ENCODE data around the gene GLB1L2.

The GLB1L2 gene

DNA sequence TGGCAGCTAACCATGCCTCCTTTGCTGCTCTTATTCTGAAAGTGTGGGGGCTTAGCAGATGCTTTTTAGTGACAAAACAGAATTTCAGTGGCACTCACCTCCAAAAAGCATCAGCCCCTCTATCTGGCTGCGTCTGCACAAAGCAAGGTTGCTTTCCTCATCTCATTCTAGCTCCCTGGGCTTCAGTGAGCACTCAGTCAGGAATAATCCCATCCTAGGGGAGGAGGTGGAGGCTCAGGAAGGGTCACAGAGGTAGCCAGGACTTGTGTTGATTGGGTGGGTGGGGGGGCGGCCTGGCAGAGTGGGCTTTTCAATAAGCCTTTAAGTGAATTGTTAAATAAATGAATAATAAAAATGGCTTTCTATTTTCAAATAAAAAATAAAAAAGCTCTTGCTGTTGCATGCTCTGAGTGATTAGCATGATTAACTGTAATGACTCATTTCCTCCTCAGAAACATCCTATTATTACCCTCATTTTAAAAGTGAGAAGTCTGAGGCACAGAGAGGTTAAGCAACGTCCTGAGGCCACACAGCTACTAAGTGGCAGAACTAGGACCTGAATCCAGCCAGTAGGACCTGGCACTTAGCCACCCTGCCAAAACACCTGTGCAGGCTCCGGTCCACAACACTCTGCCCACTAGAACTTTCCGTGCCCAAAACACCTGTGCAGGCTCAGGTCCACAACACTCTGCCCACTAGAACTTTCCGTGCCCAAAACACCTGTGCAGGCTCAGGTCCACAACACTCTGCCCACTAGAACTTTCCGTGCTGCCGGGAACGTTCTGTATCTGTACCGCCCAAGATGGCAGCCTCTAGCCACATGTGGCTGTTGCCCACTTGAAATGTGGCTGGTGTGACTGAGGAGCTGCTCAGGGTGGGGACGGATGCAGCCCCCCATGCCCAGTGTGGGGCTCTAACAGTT is 74.7 kb downstream of the GLB1L2 start:
- no peak for DNase-seq

DNA sequence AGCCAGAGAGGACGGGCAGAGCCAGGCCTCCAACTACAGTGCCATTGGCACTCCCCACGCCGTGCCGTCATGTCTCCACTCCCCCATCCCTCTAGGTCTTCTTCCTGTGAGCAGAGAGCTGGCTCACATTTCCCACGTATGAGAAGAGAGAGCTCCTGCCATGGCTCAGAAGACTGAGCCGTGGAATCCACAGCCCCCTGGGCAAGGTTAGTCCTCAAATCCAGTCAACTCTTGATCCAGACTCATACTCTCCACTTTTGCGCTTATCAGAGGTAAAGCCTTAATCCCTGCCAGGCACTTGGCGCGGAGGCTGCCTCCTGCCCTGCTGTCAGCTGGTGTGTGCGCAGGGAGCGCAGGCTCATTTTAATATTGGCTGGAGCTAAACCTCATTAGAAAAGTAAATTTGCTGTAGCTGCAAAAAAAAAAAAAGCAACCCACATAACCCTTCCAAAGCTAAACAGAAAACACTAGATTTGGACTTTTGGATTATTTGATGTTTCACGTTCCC is 75.6 kb downstream of the GLB1L2 start:
- no peak for DNase-seq

DNA sequence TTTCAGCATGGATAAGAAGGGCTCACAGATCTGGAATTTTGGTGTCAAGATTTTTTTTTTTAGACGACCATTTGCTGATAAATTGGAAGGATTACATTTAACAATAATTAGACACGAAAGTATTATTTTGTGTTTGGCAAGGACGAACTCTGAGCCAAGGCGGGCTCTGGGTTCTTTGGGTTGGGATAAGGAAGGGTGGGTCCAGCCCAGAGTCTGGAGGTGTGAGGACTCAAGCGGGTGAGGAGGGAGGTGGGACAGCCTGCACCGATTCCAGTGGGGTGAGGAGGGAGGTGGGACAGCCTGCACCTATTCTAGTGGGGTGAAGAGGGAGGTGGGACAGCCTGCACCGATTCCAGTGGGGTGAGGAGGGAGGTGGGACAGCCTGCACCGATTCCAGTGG is 76.1 kb downstream of the GLB1L2 start:
- DNase-seq: no peak

DNA sequence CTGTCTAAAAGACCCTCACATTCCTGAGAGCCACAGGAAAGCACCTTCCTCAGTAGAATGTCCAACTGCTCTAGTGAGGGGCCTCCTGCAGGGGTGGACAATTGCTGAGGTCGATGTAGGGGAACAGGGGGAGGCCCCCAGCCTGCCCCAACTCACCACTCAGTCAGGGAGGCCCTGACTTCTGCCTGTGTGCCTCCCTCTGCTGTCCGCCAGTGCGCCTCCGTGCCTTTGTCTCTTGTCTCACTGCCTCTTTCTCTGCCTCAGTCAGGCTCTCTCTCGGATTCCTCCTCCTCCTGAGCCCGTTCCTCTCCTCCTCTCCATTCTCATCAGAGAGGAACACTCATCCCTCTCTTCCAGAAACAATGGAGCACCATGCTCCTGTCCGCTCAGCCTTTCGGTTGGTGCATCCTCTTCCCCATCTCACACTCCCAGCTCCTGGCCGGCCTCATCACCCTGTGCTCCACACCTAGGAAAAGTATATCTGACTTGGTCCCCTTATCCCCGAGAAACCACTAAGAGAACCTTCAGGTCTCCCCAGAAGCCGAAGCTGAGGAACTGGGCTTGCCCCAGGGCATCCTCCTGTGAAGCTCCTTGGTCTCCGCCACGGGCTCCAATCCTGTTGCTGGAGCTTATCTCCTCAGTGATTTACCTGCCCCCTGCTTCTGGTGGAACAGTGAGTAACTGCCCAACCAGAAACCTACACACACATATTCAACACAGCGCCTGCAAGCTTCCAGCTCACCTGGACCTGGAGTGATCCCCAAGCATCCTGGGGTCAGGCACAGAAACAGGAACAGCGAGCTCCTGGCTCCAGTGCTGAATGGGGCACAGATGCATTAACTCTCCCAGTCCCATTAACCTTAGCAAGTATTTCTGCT is 78.0 kb downstream of the GLB1L2 start:
- DNase-seq: no peak

DNA sequence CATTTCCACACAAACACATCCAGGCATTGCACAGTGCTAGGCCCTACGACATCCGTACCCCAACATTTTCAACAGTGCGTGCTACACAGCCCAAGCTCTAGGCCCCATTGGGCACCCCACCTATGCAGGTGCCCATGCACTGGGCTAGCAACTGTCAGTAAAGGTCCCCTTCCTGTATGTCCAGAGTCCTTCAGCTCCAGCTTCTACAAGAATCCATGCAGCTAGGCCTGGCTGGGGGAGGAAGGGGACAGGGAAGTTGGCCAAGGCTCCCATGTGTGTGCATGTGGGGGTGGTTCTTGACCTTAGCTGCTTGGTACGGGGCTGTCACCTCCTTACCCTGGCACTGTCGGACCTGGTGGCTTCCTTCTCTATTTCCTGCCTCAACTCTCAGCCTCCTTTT is 79.0 kb downstream of the GLB1L2 start:
- no peak for DNase-seq

DNA sequence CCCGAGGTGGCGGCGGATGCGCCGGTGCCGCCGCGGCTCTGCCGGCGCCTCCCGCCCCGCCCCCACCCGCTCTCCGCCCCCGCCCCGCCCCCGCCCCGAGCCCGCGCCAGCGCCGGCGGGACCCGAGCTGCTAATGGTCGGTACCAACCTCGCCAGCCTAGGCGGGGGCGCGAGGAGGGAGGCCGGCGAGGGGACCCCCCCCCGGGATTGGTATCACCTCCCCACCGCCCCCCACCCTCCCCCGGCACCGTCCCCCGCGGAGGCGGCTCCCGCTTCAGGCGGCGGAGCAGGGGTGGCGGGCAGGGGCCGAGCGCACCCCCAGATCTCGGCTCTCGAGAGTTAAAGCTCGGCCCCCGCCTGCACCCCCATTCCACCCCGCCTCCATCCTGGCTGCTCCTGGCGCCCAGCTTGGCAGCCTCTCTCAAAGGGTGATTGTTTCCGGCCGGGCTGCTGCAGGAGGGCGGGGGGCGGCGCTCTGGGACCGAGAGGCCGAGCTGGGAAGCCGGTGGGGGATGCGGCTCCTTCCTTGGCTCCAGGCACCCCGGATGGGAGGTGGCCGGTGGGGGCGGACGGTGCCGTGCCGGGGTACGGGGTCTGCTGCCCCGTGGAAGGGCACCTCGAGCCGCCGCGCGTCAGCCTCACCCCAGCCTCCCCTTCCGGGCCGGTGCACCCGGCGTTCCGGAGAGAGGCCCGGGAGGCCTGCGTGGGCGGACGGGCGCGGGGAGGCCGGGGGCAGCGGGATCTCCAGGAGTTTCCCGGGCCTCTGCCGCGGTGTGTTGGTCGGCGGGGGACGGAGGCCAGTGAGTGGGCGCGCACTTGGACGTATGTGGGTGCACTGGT is 80.6 kb downstream of the GLB1L2 start, which contains the start of gene B3GAT1:
B3GAT1 (minus strand) TSS at position 40 of the 840 bp plus-strand sequence. CDS start 24,583 bp downstream, outside the sequence.
- no peak for DNase-seq

DNA sequence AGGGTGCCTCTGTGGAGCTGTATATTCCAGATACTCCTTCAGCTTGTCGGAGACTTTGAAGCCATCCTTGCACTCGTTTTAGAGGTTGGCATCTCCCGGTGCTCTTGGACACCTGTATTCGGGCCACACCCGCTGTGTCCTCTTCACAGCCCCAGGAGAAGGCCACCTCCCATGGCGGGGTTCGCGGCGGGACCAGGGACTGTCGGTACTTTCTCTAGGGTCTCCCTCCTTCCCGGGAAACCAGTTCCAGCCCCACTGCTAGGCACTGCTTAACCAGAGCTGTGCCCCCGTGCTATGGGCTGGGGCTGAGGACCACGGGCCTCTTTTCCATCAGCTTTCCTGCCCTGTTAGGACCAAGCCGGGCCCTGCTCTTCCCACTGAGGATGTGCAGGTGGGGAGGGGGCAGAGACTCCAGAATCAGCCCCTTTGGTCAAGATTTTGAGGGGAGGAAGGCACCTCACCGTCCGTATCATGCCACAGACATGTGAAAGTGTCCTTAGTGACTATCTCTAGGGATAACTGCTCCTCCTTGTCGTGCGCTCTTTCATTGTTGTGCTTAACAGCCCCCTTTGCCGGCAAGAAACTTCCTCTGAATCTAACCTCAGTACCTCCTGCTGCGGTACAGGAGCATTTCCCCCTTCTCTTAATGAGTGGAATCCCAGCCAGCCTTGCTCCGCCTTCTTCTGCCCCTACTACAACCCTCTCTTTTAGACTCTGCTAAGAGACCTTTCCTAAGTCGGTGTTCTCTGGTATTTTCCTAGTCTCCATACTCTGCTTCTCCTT is 81.4 kb downstream of the GLB1L2 start:
- DNase-seq: no peak

DNA sequence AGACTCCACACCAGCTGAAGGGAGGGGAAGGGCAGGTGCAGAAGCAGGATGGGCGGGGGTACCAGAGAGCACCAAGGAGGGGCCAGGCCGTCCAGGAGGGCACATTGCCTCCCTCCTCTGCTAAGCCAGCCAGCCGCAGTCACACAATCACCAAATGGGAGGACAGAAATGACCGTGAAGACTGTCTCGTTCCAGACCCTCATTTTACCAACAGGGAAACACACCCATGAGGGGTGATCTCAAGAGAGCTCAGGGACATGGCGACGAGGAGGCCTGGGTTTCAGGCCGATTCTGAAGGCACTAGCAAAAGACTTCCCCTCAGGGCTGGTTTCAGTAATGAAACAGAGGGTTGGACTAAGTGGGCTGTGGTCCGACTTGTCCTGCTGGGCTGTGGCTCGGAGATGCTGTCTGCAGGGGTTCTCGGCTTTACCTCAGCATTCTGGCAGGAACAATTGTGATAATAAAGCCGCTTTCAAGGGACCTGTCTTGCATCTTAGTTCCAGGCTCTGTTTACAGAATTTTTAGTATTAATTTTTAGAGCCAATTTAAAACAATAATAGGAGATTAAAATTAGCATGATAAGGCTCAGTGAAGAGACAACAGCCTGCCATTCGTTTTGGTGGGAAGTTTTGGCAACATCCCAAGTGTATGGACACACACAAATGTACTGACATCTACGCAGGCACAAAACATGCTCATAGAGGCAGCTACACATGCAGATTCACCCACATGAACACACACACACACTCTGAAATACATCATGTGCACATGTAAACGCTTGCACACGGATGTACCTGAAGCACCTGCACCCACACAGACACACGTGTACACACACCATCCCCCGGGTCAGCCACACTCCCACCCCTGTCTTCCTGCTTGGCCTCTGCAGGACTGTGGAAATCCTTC is 82.3 kb downstream of the GLB1L2 start:
- no peak for DNase-seq

DNA sequence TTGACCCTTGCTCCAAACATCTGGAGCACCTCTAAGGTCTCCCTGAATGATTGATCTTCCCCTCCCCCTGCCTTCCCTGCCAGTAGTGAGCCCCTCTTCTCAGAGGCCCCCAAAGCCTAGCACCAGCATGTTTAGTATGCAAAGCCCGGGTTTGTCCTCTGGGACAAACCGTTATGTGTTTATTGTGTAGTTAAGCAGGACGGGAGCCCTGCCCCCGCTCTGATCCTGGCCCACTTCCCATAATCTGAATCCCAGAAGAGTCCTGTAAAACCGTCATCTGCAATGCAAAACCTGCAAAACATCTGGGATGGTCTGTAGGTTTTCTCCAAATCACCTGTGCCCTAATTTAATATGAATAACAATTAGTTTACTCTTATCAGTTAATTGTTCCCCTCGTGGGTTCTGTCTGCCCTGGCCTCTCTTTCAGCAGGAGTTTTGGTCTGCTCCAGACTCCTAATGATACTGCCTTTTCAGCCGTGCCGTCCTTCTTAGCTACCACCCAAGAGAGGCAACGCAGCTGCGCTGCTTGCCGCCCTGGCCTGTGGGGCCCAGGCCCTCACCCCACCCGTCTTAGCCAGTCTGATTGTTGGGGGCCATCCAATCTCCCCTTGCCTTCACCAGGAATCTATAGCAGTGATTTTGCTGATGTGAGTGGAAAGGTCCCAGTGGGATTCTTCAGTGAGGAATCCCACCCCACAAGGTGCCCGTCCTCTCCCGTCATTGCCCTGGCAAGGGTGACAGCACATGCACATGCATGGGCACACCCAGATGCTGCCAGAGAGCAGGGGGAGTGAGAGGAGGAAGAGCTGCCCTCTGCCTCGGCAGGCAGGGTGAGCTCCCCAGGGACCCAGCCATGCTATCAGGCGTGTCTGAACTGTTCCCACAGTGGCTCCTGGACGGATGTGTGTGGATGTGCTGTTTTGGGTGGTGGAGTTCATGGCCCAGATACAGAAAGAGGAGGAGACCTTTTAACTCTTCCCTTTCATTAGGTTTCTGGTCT is 83.3 kb downstream of the GLB1L2 start:
- DNase-seq: no peak

DNA sequence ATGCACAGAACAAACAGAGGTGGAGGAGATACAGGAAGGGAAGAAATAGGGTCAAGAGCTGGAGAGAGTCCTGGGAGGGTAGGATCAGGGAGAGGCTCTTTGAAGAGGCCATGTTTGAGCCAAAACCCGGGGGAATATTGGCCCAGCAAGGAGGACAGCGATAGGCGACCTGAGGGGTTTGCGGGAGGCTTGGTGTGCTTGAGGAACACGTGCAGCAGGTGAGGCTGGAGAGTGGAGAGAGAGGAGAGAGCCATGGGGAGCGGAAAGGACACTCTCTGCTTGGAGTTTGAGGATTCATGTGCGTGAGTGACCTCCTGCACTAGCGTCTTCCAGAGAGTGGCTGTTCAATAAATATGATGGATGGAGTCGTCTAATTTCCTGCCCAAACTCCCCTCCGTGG is 84.9 kb downstream of the GLB1L2 start:
- DNase-seq: no peak

DNA sequence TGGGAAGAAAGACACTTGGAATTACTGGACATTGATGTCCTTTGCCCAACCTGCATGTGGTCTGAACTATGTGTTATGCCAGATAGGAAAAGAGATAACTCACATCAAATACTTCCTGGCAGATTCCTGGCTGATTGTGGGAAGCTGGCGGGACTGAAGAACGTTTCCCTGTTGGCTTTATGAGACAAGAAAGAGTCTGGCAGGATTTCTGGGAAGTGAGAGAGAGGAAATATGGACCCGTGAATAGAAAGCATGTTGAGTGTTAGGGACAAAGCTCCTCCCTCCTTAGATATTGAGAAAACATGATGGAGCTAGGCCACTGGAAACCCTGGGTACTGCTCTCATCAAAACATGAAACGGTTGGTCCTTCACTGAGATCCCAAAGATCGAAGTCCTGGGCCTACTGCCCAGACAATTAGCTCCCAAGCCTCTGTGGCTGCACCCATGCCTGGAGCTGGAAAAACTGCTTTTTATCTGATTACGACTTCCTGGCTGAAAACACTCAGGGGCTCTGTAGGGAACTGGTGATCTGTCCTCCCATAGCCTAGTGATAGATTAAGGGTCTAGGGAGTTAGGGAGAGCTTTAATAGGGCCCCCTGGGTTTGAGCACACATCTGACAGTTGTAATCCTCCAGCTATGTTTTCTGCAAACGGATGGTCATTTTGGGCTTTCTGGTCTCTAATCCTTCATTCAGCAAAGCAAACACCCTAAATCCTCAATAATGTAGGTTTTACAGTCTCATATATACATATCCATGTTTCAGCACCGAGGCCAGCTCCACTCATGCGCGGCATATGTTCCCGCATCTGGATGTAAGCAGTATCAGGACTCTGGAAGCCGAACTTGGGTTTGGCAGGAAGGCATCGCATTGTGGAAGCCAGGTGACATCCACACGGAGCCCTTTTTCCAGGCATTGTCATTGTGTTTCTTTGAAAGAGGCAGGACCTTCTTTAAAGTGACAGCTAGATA is 86.4 kb downstream of the GLB1L2 start:
- DNase-seq: no peak

DNA sequence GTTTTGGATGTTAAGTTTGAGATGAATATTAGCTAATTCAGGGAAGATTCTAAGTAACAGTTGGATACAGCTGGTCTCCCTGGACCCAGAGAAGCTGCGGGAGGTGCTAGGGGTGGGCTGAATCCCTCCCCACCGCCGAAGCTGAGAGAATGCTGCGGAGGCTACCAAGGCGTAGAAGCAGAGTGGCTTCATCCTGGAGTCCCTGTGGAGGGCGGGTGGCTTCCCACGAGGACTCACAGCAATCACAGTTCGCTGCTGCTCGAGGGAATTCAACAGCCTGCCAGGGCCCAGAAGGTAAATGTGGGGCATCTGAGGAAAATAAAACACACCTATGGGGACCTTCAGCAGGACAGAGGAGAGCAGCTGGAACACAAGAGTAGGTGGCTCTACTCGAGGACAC is 91.3 kb downstream of the GLB1L2 start:
- no peak for DNase-seq

DNA sequence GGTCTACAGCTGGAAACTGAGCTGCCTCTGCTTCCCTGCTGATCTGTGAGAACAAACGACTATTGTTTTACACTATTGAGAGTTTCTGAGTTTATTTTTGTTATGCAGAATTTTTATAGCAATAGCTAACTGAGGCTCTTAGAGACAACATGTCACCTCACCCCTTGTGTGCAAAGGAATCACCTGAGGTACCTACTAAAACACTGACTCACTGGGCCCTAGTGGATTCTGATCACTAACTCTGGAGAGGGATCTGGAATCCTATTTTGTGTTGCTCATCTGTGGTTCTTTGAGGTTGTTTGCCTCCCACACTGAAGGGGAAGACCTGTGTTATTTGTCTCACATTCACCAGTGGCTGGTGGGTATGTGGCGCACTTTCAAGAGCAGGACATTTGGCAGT is 93.6 kb downstream of the GLB1L2 start:
- no peak for DNase-seq

Data from NCI-H2171 (cell line).